K562 (cell line): Measurements from ENCODE around the gene RGS21. TPM values are rescaled to one million over a fixed set of nuclear protein-coding genes. Genes with fewer than 3 reads are reported as not detected.

Source experiments
- ATAC-seq: fragments of 200-7000 bp; cut with Tn5 transposase; 3 replicates; pipeline ENCODE4 v1.9.1; 2020; ENCODE audit warnings: moderate library complexity
- BruUV-seq: library from RNA; stranded (reverse); fragments of 400-500 nt; replicated peaks from 2 replicates; lab custom pipeline; 2021; lab: Mats Ljungman, UMichigan
- CTCF ChIA-PET: fragments of 300-600 bp; formaldehyde crosslinking; extraction: SDS; loops from one replicate; lab custom pipeline; 2021; ENCODE audit warnings: low intra/inter-chr PET ratio; lab: Yijun Ruan, JAX
- POLR2A ChIA-PET: fragments of 300-600, 350-650 bp; sonication (Branson Sonifier 250); formaldehyde crosslinking; extraction: SDS; loops from one replicate; lab custom pipeline; 2021; ENCODE audit warnings: antibody characterized with exemption, inconsistent platforms; lab: Yijun Ruan, JAX
- DNase-seq, 4 experiments: peaks; one replicate each; pipeline versions ENCODE4 v3.0.0 to v3.0.0-alpha.2; 2011 to 2018; ENCODE audit warnings: low spot score in 3 of 4, mixed read lengths in 3 of 4; ENCODE audit errors: extremely low read depth in 1 of 4
- FAIRE-seq: peaks from 2 replicates; lab custom pipeline; 2011; peaks lifted over from hg19 to GRCh38; lab: Jason Lieb, UNC
- H2AFZ ChIP-seq: 2 replicates; pipeline ENCODE4 v1.6.0; 2011; ENCODE audit warnings: low read depth, low read length, control low read depth, inconsistent platforms
- H3K27ac ChIP-seq: fragments of 200-600 bp; 3 replicates; pipeline ENCODE4 v1.8.0; 2011; ENCODE audit warnings: low read depth, mild to moderate bottlenecking, control low read depth, inconsistent platforms, low read length, moderate library complexity, mixed read lengths; ENCODE audit errors: extremely low read depth
- H3K27me3 ChIP-seq, 2 experiments: fragments of 300-600 bp in 1 of 2; 2 replicates in 1 of 2; 3 replicates in 1 of 2; pipeline versions ENCODE4 v1.6.0 to v1.8.0; 2011; ENCODE audit warnings: inconsistent platforms in 2 of 2, low read length in 2 of 2, mild to moderate bottlenecking in 1 of 2, mixed read lengths in 1 of 2, moderate library complexity in 1 of 2; ENCODE audit not compliant: control insufficient read depth in 2 of 2, insufficient read depth in 2 of 2
- H3K36me3 ChIP-seq: fragments of 300-600 bp; 3 replicates; pipeline ENCODE4 v1.8.0; 2011; ENCODE audit warnings: mild to moderate bottlenecking, low read length, inconsistent platforms; ENCODE audit not compliant: control insufficient read depth, insufficient read depth
- H3K4me1 ChIP-seq, 2 experiments: fragments of 200-600 bp in 1 of 2; replicated peaks in 1 of 2; 2 replicates in 1 of 2; 3 replicates in 1 of 2; pipeline versions ENCODE4 v1.5.1 to v1.8.0; 2011; ENCODE audit warnings: inconsistent platforms in 2 of 2, low read length in 2 of 2, mild to moderate bottlenecking in 1 of 2, mixed read lengths in 1 of 2, moderate library complexity in 1 of 2; ENCODE audit not compliant: control insufficient read depth in 2 of 2, insufficient read depth in 2 of 2
- H3K4me2 ChIP-seq: 2 replicates; pipeline ENCODE4 v1.6.1; 2011; ENCODE audit warnings: low read length, control low read depth, inconsistent platforms, mixed read lengths; ENCODE audit not compliant: insufficient read depth
- H3K4me3 ChIP-seq: fragments of 200-600 bp; sonication (generic), shearing (Covaris generic); 2 replicates; pipeline ENCODE4 v1.5.1; 2016; ENCODE audit warnings: control low read depth, inconsistent platforms
- H3K79me2 ChIP-seq: fragments of 200-600 bp; 3 replicates; pipeline ENCODE4 v1.8.0; 2011; ENCODE audit warnings: low read length, inconsistent platforms; ENCODE audit not compliant: control insufficient read depth, insufficient read depth
- H3K9ac ChIP-seq, 2 experiments: 2 replicates each; pipeline versions ENCODE4 v1.6.0 to v1.6.1; 2011; ENCODE audit warnings: low read depth in 2 of 2, low read length in 2 of 2, control low read depth in 1 of 2, inconsistent platforms in 1 of 2, mild to moderate bottlenecking in 1 of 2, mixed read lengths in 1 of 2; ENCODE audit not compliant: insufficient read depth in 1 of 2
- H3K9me1 ChIP-seq: one replicate; pipeline ENCODE4 v1.6.0; 2011; ENCODE audit warnings: inconsistent platforms, mild to moderate bottlenecking, low read length, moderate library complexity; ENCODE audit not compliant: control insufficient read depth, insufficient read depth
- H3K9me3 ChIP-seq: replicated peaks from 2 replicates; pipeline ENCODE4 v1.5.1; 2011; ENCODE audit warnings: low read depth, low read length, inconsistent platforms; ENCODE audit not compliant: control insufficient read depth, insufficient read depth
- H4K20me1 ChIP-seq: replicated peaks from 2 replicates; pipeline ENCODE4 v1.6.1; 2011; ENCODE audit warnings: low read length, inconsistent platforms, mixed read lengths; ENCODE audit not compliant: control insufficient read depth, insufficient read depth
- IRF1 ChIP-seq: sonication (generic); formaldehyde crosslinking; IDR thresholded peaks from 2 replicates; pipeline ENCODE4 v1.8.0; 2022; ENCODE audit warnings: missing genetic modification reagents, mild to moderate bottlenecking, borderline replicate concordance
- JUN ChIP-seq, 2 experiments: sonication (generic) in 1 of 2; formaldehyde crosslinking in 1 of 2; IDR thresholded peaks; 2 replicates each; pipeline versions ENCODE4 v1.6.1 to v1.8.0; 2012 to 2022; ENCODE audit warnings: borderline replicate concordance in 2 of 2, mild to moderate bottlenecking in 2 of 2, improper control_type of control experiment in 1 of 2, low read depth in 1 of 2, low read length in 1 of 2, missing genetic modification reagents in 1 of 2
- L3MBTL2 ChIP-seq: fragments of 450-650 bp; IDR thresholded peaks from 2 replicates; pipeline ENCODE4 v1.6.1; 2016; ENCODE audit warnings: mild to moderate bottlenecking, moderate library complexity
- POLR2G ChIP-seq: fragments of 200-400 bp; formaldehyde crosslinking; IDR thresholded peaks from 2 replicates; pipeline ENCODE4 v1.6.1; 2017; ENCODE audit warnings: low read depth, mild to moderate bottlenecking, antibody characterized with exemption, low read length, moderate library complexity
- TBP ChIP-seq: optimal IDR thresholded peaks from 2 replicates; pipeline ENCODE3; 2011; ENCODE audit warnings: low read depth, low read length, improper control_type of control experiment
- ZFP91 ChIP-seq: sonication (generic); formaldehyde crosslinking; IDR thresholded peaks from 2 replicates; pipeline ENCODE4 v1.8.0; 2022; ENCODE audit warnings: mild to moderate bottlenecking, missing genetic modification reagents
- ZNF395 ChIP-seq: fragments of 200-800 bp; sonication (Bioruptor generic); IDR thresholded peaks from 2 replicates; pipeline ENCODE4 v1.6.1; 2017; ENCODE audit warnings: missing genetic modification characterization, missing compliant biosample characterization
- in situ Hi-C: fragments of 300-500 bp; cut with MboI; formaldehyde crosslinking; loops from 4 replicates; pipeline ENCODE4 v1.15.0; 2018; ENCODE audit warnings: inconsistent platforms, mixed read lengths
- intact Hi-C: fragments of 100-400 bp; cut with micrococcal nuclease; formaldehyde crosslinking; loops from 2 replicates; pipeline ENCODE4 v1.14.2; 2022
- polyA plus RNA-seq, 8 experiments: library from polyadenylated mRNA; depleted of rRNA in 4 of 8; stranded (reverse) in 5 of 8; unstranded in 3 of 8; fragments of >200 nt; fragmentation: Nextera tagmentation in 2 of 8; fragmentation: Illumina TruSeq in 1 of 8; extraction: Ambion mirVana in 2 of 8; extraction: Trizol in 1 of 8; gene quantifications; 2 replicates each; pipeline versions ENCODE4 v1.2.1 to v1.2.3, GENCODE V29; 2011 to 2014; ENCODE audit warnings: inconsistent platforms in 1 of 8, missing spikeins in 1 of 8
- total RNA-seq, 7 experiments: library from RNA; depleted of rRNA in 6 of 7; stranded (reverse); fragments of >200 nt in 6 of 7; fragmentation: Illumina TruSeq in 2 of 7; extraction: Trizol in 2 of 7; gene quantifications; 2 replicates each; pipeline versions ENCODE4 v1.2.1 to v1.2.3, GENCODE V29; 2011 to 2021; ENCODE audit warnings: low replicate concordance in 1 of 7

RGS21 gene
- total and polyA plus RNA-seq, 9 of the 15 experiments (the other 6 are each of a cell fraction or from before 2014, with no cell fraction given), result not detected

GRCh38 chr1:192363177-192363576, 46.4 kb downstream of the RGS21 start:
- Histone ChIP-seq H3K36me3 (no peaks in the 10 kb centered on the region), H2AFZ (no peak overlapping the region), H3K27me3 (no peaks in the 10 kb centered on the region), H3K9me3 (no peaks in the 10 kb centered on the region), H3K4me1 (no peaks in the 10 kb centered on the region), H3K9ac (no peak overlapping the region), H3K9me1 (no peaks in the 10 kb centered on the region), H3K4me3 (no peak overlapping the region), H4K20me1 (no peaks in the 10 kb centered on the region)
- ATAC-seq (peak; percentile 44; the same call in 1 of the 3 replicates), DNase-seq (no peak), FAIRE-seq (no peak)
- in situ Hi-C loops, result no loop called here
- CTCF ChIA-PET, result no interaction called here
- no TSS peak for BruUV-seq
- TF ChIP-seq IRF1 (CRISPR knock-in tag), result no peak
- TF ChIP-seq ZFP91, result no peak
- TF ChIP-seq POLR2G, result no peak
- no peak for TF ChIP-seq JUN (IDR thresholded peaks at IDR 0.05; ENCODE audit: borderline replicate concordance, low read depth, low read length)
- no peak for TF ChIP-seq JUN (CRISPR knock-in tag; IDR thresholded peaks at IDR 0.05; ENCODE audit: borderline replicate concordance)
- TF ChIP-seq L3MBTL2, result no peak
- TF ChIP-seq ZNF395 (CRISPR knock-in tag), result no peak
- TF ChIP-seq TBP, result no peak
- TF ChIP-seq, all 486 proteins: peak for 0
- POLR2A ChIA-PET, result no interaction called here
- Histone ChIP-seq H3K27ac (no peak overlapping the region), H3K79me2 (no peaks in the 10 kb centered on the region), H3K4me2 (no peak overlapping the region)
- intact Hi-C loops, result no loop called here
